ENCODE measurements around the gene GMDS.

GMDS gene

GRCh38 chr6:1584996-1585668, 660.3 kb downstream of the GMDS start:
- TF ChIP-seq CTCF (IDR thresholded peaks at IDR 0.05; ENCODE audit: insufficient read depth, low read length, poor library complexity, severe bottlenecking): no peak
- DNase-seq (ENCODE audit: extremely low read depth, insufficient read length): no peak
- H3K36me3 ChIP-seq (ENCODE audit: control insufficient read depth, insufficient read depth, low read length): no peaks in the 10 kb centered on the region
- H3K4me3 ChIP-seq (replicated peaks; ENCODE audit: low read depth, low read length): no peak overlapping the region
- H3K27me3 ChIP-seq (replicated peaks; ENCODE audit: control insufficient read depth, insufficient read depth, low read length): no peaks in the 10 kb centered on the region; the same call in 1 of the 2 replicates

GRCh38 chr6:1584146-1584545, 661.3 kb downstream of the GMDS start:
- H3K36me3 ChIP-seq (ENCODE audit: control insufficient read depth, insufficient read depth, low read length): no peaks in the 10 kb centered on the region
- no peak for TF ChIP-seq CTCF (IDR thresholded peaks at IDR 0.05; ENCODE audit: insufficient read depth, low read length, poor library complexity, severe bottlenecking)
- DNase-seq (ENCODE audit: extremely low read depth, insufficient read length): no peak
- no peak overlapping the region for H3K4me3 ChIP-seq (replicated peaks; ENCODE audit: low read depth, low read length)
- H3K27me3 ChIP-seq (replicated peaks; ENCODE audit: control insufficient read depth, insufficient read depth, low read length): no peaks in the 10 kb centered on the region; the same call in 1 of the 2 replicates

- H3K36me3 ChIP-seq (ENCODE audit: control insufficient read depth, insufficient read depth, low read length): no peaks in the 10 kb centered on the region
- TF ChIP-seq CTCF (IDR thresholded peaks at IDR 0.05; ENCODE audit: insufficient read depth, low read length, poor library complexity, severe bottlenecking): no peak
- no peaks in the 10 kb centered on the region; the same call in 1 of the 2 replicates for H3K27me3 ChIP-seq (replicated peaks; ENCODE audit: control insufficient read depth, insufficient read depth, low read length)
Measured at GRCh38 chr6:1581120-1581991, 664.0 kb downstream of the GMDS start.

DNA sequence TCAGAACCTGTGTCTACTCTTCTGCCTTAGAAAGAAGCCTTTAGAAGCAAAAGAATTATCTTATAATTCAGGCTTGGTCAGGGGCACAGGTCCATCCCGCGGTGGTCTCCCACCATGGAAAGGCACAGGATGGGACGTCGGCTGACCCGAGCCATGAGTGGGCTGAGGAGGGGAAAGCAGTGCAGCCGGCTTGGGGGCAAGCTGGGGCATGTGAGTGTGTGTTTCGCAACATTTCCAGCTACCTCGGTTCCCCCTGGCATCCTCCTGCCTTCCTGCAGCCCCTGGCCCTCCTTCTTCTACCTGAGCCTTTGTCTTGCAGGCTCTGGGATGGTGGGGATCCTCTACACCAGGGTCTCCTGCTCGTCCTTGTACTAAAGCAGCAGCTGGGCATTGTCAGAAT, 664.8 kb downstream of the GMDS start:
- Histone ChIP-seq H3K36me3 (ENCODE audit: control insufficient read depth, insufficient read depth, low read length) (no peaks in the 10 kb centered on the region), H3K27me3 (replicated peaks; ENCODE audit: control insufficient read depth, insufficient read depth, low read length) (no peaks in the 10 kb centered on the region; the same call in 1 of the 2 replicates)
- TF ChIP-seq CTCF (IDR thresholded peaks at IDR 0.05; ENCODE audit: insufficient read depth, low read length, poor library complexity, severe bottlenecking): no peak

More at GRCh38 chr6:1581120-1581991, 664.0 kb downstream of the GMDS start:
- H3K4me3 ChIP-seq (replicated peaks; ENCODE audit: low read depth, low read length): no peak overlapping the region
- no peak for DNase-seq (ENCODE audit: extremely low read depth, insufficient read length)

DNA sequence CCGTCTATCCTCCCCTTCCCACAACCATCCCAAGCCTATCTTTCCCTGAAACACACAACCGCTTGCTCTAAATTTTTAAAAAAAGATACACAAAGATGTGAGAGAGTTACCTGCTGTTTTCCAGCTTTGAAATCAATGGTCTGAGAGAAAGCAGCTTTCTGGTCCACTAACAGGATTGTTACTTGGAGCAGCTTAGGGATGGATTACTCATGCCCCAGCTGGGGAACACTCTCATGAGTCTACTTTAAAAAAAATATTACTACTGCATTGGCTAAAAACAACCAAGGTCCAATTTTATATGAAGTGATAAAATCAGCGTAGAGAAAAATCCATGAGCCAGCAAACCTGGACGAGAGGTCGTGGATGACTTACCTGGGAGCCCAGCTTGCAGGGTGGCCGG, 665.3 kb downstream of the GMDS start:
- Histone ChIP-seq H3K27me3 (replicated peaks; ENCODE audit: control insufficient read depth, insufficient read depth, low read length) (no peaks in the 10 kb centered on the region; the same call in 1 of the 2 replicates), H3K36me3 (ENCODE audit: control insufficient read depth, insufficient read depth, low read length) (no peaks in the 10 kb centered on the region), H3K4me3 (replicated peaks; ENCODE audit: low read depth, low read length) (no peak overlapping the region)
- no peak for DNase-seq (ENCODE audit: extremely low read depth, insufficient read length)
- TF ChIP-seq CTCF (IDR thresholded peaks at IDR 0.05; ENCODE audit: insufficient read depth, low read length, poor library complexity, severe bottlenecking): no peak

More for the DNA sequence above, 664.8 kb downstream of the GMDS start:
- no peak overlapping the region for H3K4me3 ChIP-seq (replicated peaks; ENCODE audit: low read depth, low read length)
- DNase-seq (ENCODE audit: extremely low read depth, insufficient read length): no peak
